Activated CD4-positive, alpha-beta T cell treated with anti-CD3 and anti-CD28 coated beads, Interleukin-2, amount 50 U/mL, for 24 hours (primary cell): ENCODE results near the gene ZNRF4.

ENCODE experiments used
- DNase-seq, 2 donors: peaks; one replicate each; pipeline ENCODE4 v3.0.0-alpha.2; 2020; ENCODE audit warnings: low read depth in 1 of 2, low spot score in 1 of 2

ZNRF4 gene

DNA sequence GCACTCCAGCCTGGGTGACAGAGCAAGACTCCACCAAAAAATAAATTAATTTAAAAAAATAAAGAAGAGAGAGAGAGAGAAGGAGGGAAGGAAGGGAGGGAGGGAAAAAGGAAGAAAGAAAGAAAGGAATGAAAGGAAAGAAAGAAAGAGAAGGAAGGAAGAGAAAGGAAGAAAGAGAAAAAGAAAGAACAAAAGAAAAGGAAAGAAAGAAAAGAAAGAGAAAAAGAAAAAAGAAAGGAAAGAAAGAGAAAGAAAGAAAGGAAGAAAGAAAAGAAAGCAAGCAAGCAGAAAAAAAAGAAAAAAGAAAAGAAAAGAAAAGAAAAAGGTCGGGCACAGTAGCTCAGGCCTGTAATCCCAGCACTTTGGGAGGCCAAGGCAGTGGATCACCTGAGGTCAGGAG lies 14.9 kb upstream of the ZNRF4 start:
- DNase-seq = no peak

DNA sequence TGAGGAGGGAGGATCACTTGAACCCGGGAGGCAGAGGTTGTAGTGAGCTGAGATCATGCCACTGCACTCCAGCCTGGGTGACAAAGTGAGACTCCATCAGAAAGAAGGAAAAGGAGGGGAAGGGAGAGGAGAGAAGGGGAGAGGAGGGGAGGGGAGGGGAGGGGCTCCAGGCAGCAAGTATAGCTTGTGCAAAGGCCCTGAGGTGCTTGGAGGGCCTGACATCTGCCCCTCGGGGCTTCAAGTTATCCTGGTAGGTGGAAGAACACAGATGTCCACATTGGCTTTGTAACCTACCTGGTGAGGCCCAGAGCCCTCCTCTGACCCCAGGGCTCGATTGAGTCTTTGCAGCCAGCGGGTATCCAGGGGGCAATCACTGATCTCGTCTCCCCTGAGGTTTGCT lies 11.5 kb upstream of the ZNRF4 start:
- DNase-seq = no peak

- no peak for DNase-seq
Measured at GRCh38 chr19:5444431-5444830, 10.8 kb upstream of the ZNRF4 start.

DNA sequence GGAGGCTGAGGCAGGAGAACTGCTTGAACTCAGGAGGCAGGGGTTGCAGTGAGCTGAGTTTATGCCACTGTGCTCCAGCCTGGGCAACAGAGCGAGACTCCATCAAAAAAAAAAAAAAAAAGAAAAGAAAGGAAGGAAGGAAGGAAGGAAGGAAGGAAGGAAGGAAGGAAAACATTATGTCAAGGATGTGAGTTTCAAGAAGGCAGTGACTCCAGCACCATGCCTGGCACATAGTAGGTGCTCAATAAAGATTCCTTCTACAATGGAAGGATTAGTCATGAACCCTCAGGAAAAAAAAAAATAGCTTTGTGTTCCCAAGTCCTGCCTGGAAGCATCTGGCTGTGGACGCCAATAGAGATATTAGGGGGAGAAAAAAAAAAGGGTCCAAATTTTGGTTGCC lies 10.1 kb upstream of the ZNRF4 start:
- no peak for DNase-seq

GRCh38 chr19:5445561-5446055 lies 9.6 kb upstream of the ZNRF4 start:
- no peak for DNase-seq

DNA sequence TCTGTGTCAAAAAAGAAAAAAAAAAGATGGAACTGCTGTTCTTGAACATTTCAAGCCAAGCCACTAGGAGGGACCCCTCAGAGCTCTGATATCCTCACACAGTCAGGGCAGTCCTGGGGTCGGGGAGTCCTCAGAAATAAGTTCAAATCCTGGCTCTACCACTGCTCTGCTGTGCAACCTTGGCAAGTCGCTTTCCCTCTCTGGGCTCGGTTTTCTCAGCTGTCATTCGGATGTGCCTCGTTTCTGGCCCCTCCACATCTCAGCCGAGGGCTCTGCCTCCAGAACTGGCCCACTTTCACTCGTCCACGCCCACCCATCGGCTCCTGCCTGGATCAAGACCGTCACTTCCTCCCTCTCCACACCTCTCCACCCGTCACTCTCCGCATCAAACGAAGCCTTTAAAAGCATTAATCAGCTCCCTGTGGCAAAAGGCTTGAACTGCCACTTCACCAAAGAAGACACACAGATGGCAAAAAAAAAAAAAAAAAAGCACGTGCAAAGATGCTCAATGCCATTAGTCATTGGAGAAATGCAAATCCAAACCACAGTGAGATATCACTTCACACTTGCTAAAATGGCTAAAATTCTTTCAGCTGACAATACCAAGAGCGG lies 7.4 kb upstream of the ZNRF4 start:
- DNase-seq = no peak

DNA sequence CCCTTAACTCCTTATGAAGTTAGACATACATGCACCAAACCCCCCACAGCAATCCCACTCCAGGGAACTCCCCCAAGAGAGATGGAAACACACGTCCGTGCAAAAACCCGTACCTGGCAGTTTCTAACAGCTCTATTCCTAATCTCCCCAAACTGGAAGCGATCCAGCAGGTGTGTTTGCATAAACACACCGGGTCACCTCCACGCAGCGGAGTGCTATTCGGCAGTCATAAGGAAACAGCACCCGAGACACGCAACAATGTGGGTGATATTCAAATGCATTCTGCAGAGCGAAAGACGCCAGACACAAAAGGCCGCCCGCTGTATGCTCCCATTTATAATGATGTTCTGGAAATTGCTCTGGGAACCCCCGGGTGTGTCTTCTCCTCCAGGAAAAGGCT lies 6.8 kb upstream of the ZNRF4 start:
- DNase-seq = no peak

DNA sequence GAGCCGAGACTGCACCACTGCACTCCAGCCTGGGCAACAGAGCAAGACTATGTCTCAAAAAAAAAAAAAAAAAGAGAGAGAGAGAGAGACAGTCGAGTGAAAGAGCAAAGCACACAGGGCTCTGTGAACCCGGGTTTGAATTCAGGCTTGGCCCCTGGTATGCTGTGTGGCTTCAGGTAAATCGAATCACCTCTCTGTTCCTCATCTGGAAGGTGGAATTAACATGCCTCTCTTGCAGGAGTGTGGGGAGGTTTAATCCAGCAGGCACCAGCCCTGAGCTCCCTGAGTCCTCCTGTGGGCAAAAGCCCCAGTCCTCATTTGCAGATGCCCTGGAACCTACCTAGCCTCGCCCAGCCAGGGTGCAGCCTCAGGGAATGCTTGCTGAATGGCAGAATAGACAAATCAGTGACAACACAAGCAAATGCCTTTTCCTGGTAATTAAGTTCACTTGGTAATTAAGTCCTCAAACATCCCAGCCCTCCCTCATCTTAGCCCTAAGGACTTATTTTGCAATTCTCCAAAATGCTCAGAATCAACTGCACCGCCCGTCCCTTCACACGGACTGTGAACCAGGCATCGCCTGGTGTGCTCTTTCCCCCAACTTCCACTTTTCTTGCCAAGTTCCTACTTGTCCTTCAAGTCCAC lies 4.6 kb upstream of the ZNRF4 start:
- no peak for DNase-seq

- no peak for DNase-seq
Measured at GRCh38 chr19:5451494-5451893, 3.7 kb upstream of the ZNRF4 start.

GRCh38 chr19:5452594-5453565 lies 2.3 kb upstream of the ZNRF4 start:
- DNase-seq = no peak

DNA sequence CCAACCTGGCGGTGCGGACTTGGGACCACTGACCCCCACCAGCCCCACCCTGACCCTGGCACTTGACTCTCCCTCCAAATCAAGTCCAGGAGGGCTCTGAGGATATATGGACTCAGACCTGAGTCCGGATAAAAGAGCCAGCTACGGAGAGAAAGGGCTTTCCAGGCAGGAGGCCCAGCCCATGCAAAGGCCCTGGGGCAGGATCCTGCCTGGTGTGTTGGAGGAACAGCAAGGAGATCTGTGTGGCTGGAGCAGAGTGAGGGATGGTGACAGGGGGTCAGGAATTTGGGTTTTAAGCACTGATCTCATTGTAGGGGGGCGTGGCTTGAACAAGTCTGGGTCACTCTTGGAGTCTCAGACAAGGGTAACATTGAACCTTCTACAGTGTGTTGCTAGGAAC lies 474 bp upstream of the ZNRF4 start:
- DNase-seq = no peak

DNA sequence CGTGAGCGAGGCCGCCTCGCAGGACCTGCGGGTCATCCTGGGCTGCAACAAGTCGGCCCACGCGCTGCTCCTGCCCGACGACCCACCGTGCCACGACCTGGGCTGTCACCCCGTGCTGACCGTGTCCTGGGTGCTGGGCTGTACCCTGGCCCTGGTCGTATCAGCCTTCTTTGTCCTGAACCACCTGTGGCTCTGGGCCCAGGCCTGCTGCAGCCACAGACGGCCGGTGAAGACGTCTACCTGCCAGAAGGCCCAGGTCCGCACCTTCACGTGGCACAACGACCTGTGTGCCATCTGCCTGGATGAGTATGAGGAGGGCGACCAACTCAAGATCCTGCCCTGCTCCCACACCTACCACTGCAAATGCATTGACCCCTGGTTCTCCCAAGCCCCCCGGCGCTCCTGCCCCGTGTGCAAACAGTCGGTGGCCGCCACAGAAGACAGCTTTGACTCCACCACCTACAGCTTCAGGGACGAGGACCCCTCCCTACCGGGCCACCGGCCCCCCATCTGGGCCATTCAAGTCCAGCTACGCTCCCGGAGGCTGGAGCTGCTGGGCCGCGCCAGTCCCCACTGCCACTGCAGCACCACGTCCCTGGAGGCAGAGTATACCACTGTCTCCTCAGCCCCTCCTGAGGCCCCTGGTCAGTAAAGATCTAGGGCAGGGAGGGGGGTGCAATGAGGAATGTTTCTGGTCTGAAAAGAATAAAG lies 1.1 kb downstream of the ZNRF4 start:
- DNase-seq = no peak

GRCh38 chr19:5456841-5457200 lies 1.6 kb downstream of the ZNRF4 start:
- DNase-seq = no peak

DNA sequence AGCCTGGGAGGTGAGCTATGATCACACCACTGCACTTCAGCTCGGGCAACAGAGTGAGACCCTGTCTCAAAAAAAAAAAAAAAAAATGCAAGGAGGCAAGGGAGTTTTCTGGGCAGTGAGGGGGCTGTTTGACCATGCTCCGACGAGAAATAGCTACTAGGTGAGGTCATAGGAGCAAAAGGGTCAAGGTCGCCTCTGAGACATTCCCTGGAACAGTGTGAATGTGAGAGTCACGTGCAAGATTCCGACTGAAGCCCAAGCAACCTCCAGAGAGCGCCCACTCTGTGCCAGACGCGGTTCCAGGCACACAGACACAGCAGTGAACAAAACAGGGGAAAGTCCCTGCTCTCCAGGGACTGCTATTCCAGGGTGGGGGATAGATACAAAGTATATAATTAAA lies 2.5 kb downstream of the ZNRF4 start:
- DNase-seq = no peak

DNA sequence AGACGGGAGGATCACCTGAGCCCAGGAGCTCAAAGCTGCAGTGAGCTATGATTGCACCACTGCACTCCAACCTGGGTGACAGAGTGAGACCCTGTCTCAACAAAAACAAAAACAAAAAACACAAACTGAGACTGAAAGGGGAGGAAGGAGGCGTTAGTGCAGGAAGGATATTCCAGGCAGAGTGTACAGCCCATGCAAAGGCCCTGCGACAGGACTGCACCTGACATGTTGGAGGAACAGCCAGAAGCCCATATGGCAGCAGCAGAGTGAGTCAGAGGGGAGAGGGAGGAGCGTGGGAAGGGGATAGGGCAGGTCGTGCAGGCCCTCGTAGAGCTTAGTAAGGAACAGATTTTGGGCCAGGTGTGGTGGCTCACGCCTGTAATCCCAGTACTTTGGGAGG lies 3.2 kb downstream of the ZNRF4 start:
- no peak for DNase-seq

GRCh38 chr19:5459360-5459759 lies 4.1 kb downstream of the ZNRF4 start:
- no peak for DNase-seq

DNA sequence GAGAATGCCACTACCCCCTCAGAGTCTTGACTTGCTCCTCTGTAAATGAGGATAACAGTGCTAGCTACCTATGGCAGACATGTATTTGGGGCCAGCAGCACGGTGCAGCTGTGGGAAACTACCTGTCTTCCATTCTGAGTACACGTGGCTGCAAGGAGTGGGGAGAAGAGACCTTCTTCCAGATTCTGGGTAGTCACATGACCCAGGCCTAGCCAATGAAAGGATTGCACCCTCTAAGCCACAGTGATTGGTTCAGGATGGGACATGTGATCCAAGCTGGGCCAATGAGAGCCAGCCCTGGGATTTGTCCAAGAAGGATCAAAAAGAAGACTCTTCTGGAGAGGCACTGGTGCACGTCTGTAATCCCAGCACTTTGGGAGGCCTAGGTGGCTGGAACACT lies 5.5 kb downstream of the ZNRF4 start:
- DNase-seq = no peak

DNA sequence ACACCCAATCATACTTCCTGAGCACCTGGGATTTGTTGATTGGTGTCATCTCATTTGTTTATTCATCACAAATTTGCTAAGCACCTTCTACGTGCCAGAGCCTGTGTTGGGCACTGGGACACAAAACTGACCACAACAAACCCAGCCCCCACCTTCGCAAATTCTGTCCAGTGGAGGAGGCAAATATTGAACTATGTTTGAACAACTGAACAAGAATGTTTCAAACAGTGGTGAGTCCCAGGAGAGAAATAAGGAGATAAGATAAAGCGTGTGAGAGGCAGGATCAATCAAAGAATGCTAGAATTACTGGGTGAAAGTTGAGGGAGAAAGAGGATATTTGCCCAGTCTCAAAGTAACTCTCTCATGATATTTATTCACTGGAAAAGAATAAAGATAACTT lies 8.7 kb downstream of the ZNRF4 start:
- no peak for DNase-seq

GRCh38 chr19:5466072-5466471 lies 10.9 kb downstream of the ZNRF4 start:
- DNase-seq = no peak

DNA sequence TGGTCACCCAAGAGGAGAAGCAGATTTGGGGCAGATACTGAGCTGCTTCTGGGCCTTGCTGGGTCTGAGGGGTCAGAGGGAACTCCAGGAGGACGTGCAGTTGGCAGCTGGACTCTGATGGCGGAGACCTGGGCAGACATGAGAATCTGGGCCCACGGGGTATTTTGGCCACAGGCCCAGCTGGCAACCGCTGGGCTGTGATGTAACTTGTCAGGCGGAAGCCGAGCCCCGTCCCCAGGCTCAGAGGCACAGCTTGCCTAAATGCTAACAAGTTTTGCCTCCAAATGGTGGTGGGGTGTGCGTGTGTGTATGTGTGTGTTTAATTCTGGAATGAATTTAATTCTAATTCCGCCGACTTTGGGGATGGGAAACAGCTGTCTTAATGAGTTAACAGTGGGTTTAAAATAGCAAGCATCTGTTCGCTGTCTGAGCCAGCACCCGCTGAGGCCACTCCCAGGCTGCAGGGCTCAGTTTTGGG lies 11.6 kb downstream of the ZNRF4 start:
- DNase-seq = no peak

DNA sequence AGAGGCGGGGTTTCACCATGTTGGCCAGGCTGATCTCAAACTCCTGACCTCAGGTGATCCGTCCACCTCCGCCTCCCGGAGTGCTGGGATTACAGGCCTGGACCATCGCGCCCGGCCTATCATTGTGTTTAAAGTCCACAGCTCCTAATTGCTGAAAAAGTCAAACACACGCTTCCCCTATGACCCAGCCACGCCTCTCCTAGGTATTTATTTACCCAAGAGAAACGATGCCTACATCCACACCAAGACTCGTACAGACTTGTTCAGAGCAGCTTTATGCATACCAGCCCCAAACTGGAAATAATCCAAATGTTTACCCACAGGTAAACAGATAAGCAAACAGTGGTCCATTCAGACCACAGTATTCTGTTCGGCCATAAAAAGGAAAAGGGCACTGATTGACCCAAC lies 15.1 kb downstream of the ZNRF4 start:
- no peak for DNase-seq
